Cardiac septum (tissue), 1 donor: ENCODE measurements around the gene CACNA1D. TPM values are rescaled to one million over a fixed set of nuclear protein-coding genes. Genes with fewer than 3 reads are reported as not detected.

Experiments used
- DNase-seq: peaks from one replicate; pipeline ENCODE4 v3.0.0-alpha.2; 2020; ENCODE audit warnings: low spot score
- intact Hi-C: fragments of 100-400 bp; cut with DNase I; formaldehyde crosslinking; loops from one replicate; pipeline ENCODE4 v1.14.0; 2022
- total RNA-seq: library from RNA; stranded (reverse); fragmentation: NEBNext Ultra II Directional; extraction: Animal tissue kit (Norgen Biotek cat#: 25700); gene quantifications from one replicate; pipeline ENCODE4 v1.2.1, GENCODE V29; 2021
- donor health status: DM: no; HTN: no; CAD: no.

Gene CACNA1D
- total RNA-seq, 1 donor from 2014 or later, result 0.46 TPM

- intact Hi-C loops, result no loop called here
- DNase-seq, result no peak
Measured at GRCh38 chr3:53671192-53671960, 177.0 kb downstream of the CACNA1D start.

- DNase-seq, result no peak
- intact Hi-C loops, result no loop called here
Measured at GRCh38 chr3:53671961-53672299, 177.5 kb downstream of the CACNA1D start.

- DNase-seq, result no peak
- intact Hi-C loops, result no loop called here
Measured at GRCh38 chr3:53672981-53673380, 178.6 kb downstream of the CACNA1D start.

- intact Hi-C loops, result no loop called here
- no peak for DNase-seq
Measured at GRCh38 chr3:53673722-53674350, 179.4 kb downstream of the CACNA1D start.

- intact Hi-C loops, result no loop called here
- no peak for DNase-seq
Measured at GRCh38 chr3:53674582-53674981, 180.2 kb downstream of the CACNA1D start.

GRCh38 chr3:53675022-53675697, 180.7 kb downstream of the CACNA1D start:
- no peak for DNase-seq
- intact Hi-C loops, result no loop called here

GRCh38 chr3:53675942-53676341, 181.5 kb downstream of the CACNA1D start:
- intact Hi-C loops, result no loop called here
- DNase-seq, result no peak

- intact Hi-C loops, result no loop called here
- DNase-seq, result no peak
Measured at GRCh38 chr3:53677413-53677812, 183.0 kb downstream of the CACNA1D start.

GRCh38 chr3:53680028-53680427, 185.6 kb downstream of the CACNA1D start:
- no peak for DNase-seq
- intact Hi-C loops, result no loop called here

GRCh38 chr3:53682807-53683206, 188.4 kb downstream of the CACNA1D start:
- DNase-seq, result no peak
- intact Hi-C loops, result no loop called here

GRCh38 chr3:53688066-53688465, 193.7 kb downstream of the CACNA1D start:
- DNase-seq, result no peak
- intact Hi-C loops, result no loop called here

GRCh38 chr3:53688989-53689388, 194.6 kb downstream of the CACNA1D start:
- intact Hi-C loops, result no loop called here

GRCh38 chr3:53689681-53690080, 195.3 kb downstream of the CACNA1D start:
- intact Hi-C loops, result no loop called here
- no peak for DNase-seq

More at GRCh38 chr3:53688989-53689388, 194.6 kb downstream of the CACNA1D start:
- DNase-seq, result no peak

GRCh38 chr3:53690521-53690920, 196.1 kb downstream of the CACNA1D start:
- no peak for DNase-seq
- intact Hi-C loops, result no loop called here

GRCh38 chr3:53691349-53691748, 196.9 kb downstream of the CACNA1D start:
- intact Hi-C loops, result no loop called here
- DNase-seq, result no peak

- no peak for DNase-seq
- intact Hi-C loops, result no loop called here
Measured at GRCh38 chr3:53691885-53692284, 197.5 kb downstream of the CACNA1D start.

GRCh38 chr3:53693451-53693850, 199.0 kb downstream of the CACNA1D start:
- intact Hi-C loops, result no loop called here
- no peak for DNase-seq

GRCh38 chr3:53694046-53694445, 199.6 kb downstream of the CACNA1D start:
- no peak for DNase-seq
- intact Hi-C loops, result no loop called here

GRCh38 chr3:53694666-53695323, 200.4 kb downstream of the CACNA1D start:
- intact Hi-C loops, result no loop called here
- DNase-seq, result no peak

GRCh38 chr3:53695324-53695690, 200.9 kb downstream of the CACNA1D start:
- DNase-seq, result no peak
- intact Hi-C loops, result no loop called here
